Stimulated activated CD8-positive, alpha-beta memory T cell treated with anti-CD3 and anti-CD28 coated beads, Interleukin-15, amount 100 ng/mL, for 1 hour (primary cell): ENCODE data around the gene HTATSF1.

Experiments
- DNase-seq: peaks from one replicate; pipeline ENCODE4 v3.0.0-alpha.2; 2020; ENCODE audit warnings: low read depth

HTATSF1 gene

GRCh38 chrX:136497556-136498052 lies at the start of gene HTATSF1:
Gene HTATSF1 (plus strand): TSS chrX:136497592. CDS start chrX:136497685, 93 bp downstream.
- DNase-seq: no peak

GRCh38 chrX:136447968-136448367 lies 49.4 kb upstream of the HTATSF1 start:
- DNase-seq: no peak

GRCh38 chrX:136450050-136450830 lies 47.2 kb upstream of the HTATSF1 start:
- DNase-seq: no peak

GRCh38 chrX:136452614-136453013 lies 44.8 kb upstream of the HTATSF1 start:
- no peak for DNase-seq

GRCh38 chrX:136453114-136453513 lies 44.3 kb upstream of the HTATSF1 start:
- no peak for DNase-seq

- no peak for DNase-seq
Measured at GRCh38 chrX:136453771-136454170, 43.6 kb upstream of the HTATSF1 start.

GRCh38 chrX:136456133-136456532 lies 41.3 kb upstream of the HTATSF1 start:
- DNase-seq: no peak

- DNase-seq: no peak
Measured at GRCh38 chrX:136457303-136457917, 40.0 kb upstream of the HTATSF1 start.

- DNase-seq: no peak
Measured at GRCh38 chrX:136464589-136464988, 32.8 kb upstream of the HTATSF1 start.

- DNase-seq: no peak
Measured at GRCh38 chrX:136467303-136467702, 30.1 kb upstream of the HTATSF1 start.

GRCh38 chrX:136468391-136469103 lies 28.8 kb upstream of the HTATSF1 start:
- no peak for DNase-seq

GRCh38 chrX:136473663-136474062 lies 23.7 kb upstream of the HTATSF1 start:
- no peak for DNase-seq

- DNase-seq: no peak
Measured at GRCh38 chrX:136475236-136475635, 22.2 kb upstream of the HTATSF1 start.

GRCh38 chrX:136476501-136476900 lies 20.9 kb upstream of the HTATSF1 start:
- DNase-seq: no peak

- DNase-seq: no peak
Measured at GRCh38 chrX:136477026-136477425, 20.4 kb upstream of the HTATSF1 start.

GRCh38 chrX:136480383-136480782 lies 17.0 kb upstream of the HTATSF1 start:
- DNase-seq: no peak

GRCh38 chrX:136487647-136488046 lies 9.7 kb upstream of the HTATSF1 start, which contains the start of gene BRS3:
Gene BRS3 (plus strand): TSS chrX:136487947. CDS start chrX:136488115, 168 bp downstream.
- DNase-seq: no peak

- DNase-seq: no peak
Measured at GRCh38 chrX:136488706-136489105, 8.7 kb upstream of the HTATSF1 start.

- no peak for DNase-seq
Measured at GRCh38 chrX:136491832-136492231, 5.6 kb upstream of the HTATSF1 start.

GRCh38 chrX:136493011-136493410 lies 4.4 kb upstream of the HTATSF1 start:
- no peak for DNase-seq

GRCh38 chrX:136495043-136495442 lies 2.3 kb upstream of the HTATSF1 start:
- DNase-seq: no peak

- DNase-seq: no peak
Measured at GRCh38 chrX:136496186-136496763, 1.1 kb upstream of the HTATSF1 start.
